OCI-LY3 (cell line): Measurements from ENCODE around the gene CNTROB.

ENCODE experiments used
- H2AFZ ChIP-seq: fragments of 200-600, 300-600 bp; shearing (Covaris generic); 2 replicates; pipeline ENCODE4 v1.6.0; 2014; ENCODE audit warnings: antibody characterized with exemption, low read depth, low read length
- H3K27ac ChIP-seq: fragments of 200-600, 300-600 bp; sonication (generic); 2 replicates; pipeline ENCODE4 v1.5.1; 2014; ENCODE audit warnings: mild to moderate bottlenecking, low read length, moderate library complexity, mixed read lengths
- H3K27me3 ChIP-seq: fragments of 200-600, 300-600 bp; sonication (generic); 2 replicates; pipeline ENCODE4 v1.6.1; 2014; ENCODE audit warnings: low read depth, low read length, mixed read lengths
- H3K36me3 ChIP-seq: fragments of 200-600, 300-600 bp; sonication (generic); replicated peaks from 2 replicates; pipeline ENCODE3; 2014; ENCODE audit warnings: low read depth, low read length, mixed read lengths
- H3K4me1 ChIP-seq: fragments of 300-600, 200-600 bp; sonication (generic); 2 replicates; pipeline ENCODE4 v1.6.1; 2014; ENCODE audit warnings: low read length, mixed read lengths
- H3K4me2 ChIP-seq: fragments of 200-600, 300-600 bp; sonication (generic); 2 replicates; pipeline ENCODE4 v1.6.1; 2014; ENCODE audit warnings: low read length, mixed read lengths
- H3K4me3 ChIP-seq: fragments of 300-600, 200-600 bp; sonication (generic); 2 replicates; pipeline ENCODE4 v1.5.1; 2014; ENCODE audit warnings: antibody characterized with exemption, mild to moderate bottlenecking, low read length, moderate library complexity
- H3K79me2 ChIP-seq: fragments of 300-600, 200-600 bp; shearing (Covaris generic); 2 replicates; pipeline ENCODE4 v1.6.1; 2014; ENCODE audit warnings: mild to moderate bottlenecking, low read length, mixed read lengths
- H3K9ac ChIP-seq: fragments of 300-600, 200-600 bp; shearing (Covaris generic); 2 replicates; pipeline ENCODE4 v1.6.0; 2014; ENCODE audit warnings: mild to moderate bottlenecking, low read length, moderate library complexity
- H3K9me3 ChIP-seq: fragments of 200-600, 300-600 bp; shearing (Covaris generic); 2 replicates; pipeline ENCODE4 v1.6.1; 2014; ENCODE audit warnings: low read length, mixed read lengths; ENCODE audit not compliant: insufficient read depth
- H4K20me1 ChIP-seq: fragments of 200-600, 300-600 bp; sonication (generic); 2 replicates; pipeline ENCODE4 v1.6.1; 2016; ENCODE audit warnings: low read length, mixed read lengths; ENCODE audit not compliant: insufficient read depth
- EZH2phosphoT487 ChIP-seq: fragments of 200-600 bp; shearing (Covaris generic); IDR thresholded peaks from 2 replicates; pipeline ENCODE4 v1.6.1; 2018; ENCODE audit warnings: antibody characterized with exemption, mixed run types, low read depth
- TF ChIP-seq, protein P1 (sequence below): fragments of 200-600, 300-600 bp; sonication (generic); IDR thresholded peaks from 2 replicates; pipeline ENCODE4 v1.5.1; 2014; ENCODE audit warnings: antibody characterized with exemption, low read length, low read depth

The CNTROB gene

DNA sequence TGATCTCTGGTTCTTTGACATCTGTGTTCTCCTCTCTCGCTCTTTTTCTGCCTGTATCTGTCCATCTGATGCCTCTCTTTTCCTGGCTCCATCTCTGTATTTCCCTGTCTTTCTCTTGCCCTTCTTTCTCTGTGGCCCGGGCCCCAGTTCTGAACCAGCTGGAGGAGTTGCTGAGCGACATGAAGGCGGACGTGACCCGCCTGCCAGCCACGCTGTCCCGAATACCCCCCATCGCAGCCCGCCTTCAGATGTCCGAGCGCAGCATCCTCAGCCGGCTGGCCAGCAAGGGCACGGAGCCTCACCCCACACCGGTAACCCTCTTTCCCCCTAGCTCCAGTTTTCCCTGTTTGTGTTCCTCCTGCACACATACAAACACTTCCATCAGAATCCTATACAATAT, 21.7 kb upstream of the CNTROB start:
- H3K4me2 ChIP-seq = no peak overlapping the region
- no peak overlapping the region for H3K4me3 ChIP-seq
- no peaks in the 10 kb centered on the region for H3K79me2 ChIP-seq
- H3K27ac ChIP-seq = no peak overlapping the region
- TF ChIP-seq, protein P1, sequence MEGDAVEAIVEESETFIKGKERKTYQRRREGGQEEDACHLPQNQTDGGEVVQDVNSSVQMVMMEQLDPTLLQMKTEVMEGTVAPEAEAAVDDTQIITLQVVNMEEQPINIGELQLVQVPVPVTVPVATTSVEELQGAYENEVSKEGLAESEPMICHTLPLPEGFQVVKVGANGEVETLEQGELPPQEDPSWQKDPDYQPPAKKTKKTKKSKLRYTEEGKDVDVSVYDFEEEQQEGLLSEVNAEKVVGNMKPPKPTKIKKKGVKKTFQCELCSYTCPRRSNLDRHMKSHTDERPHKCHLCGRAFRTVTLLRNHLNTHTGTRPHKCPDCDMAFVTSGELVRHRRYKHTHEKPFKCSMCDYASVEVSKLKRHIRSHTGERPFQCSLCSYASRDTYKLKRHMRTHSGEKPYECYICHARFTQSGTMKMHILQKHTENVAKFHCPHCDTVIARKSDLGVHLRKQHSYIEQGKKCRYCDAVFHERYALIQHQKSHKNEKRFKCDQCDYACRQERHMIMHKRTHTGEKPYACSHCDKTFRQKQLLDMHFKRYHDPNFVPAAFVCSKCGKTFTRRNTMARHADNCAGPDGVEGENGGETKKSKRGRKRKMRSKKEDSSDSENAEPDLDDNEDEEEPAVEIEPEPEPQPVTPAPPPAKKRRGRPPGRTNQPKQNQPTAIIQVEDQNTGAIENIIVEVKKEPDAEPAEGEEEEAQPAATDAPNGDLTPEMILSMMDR = no peak
- TF ChIP-seq EZH2phosphoT487 = no peak
- no peaks in the 10 kb centered on the region for H3K27me3 ChIP-seq
- H3K9me3 ChIP-seq = no peaks in the 10 kb centered on the region
- H3K36me3 ChIP-seq = peaks cover 2% of the 10 kb centered on the region
- no peak overlapping the region for H2AFZ ChIP-seq
- peaks cover 7% of the 10 kb centered on the region; the same call in 1 of the 2 replicates for H3K4me1 ChIP-seq
- no peaks in the 10 kb centered on the region for H4K20me1 ChIP-seq
- no peak overlapping the region for H3K9ac ChIP-seq

DNA sequence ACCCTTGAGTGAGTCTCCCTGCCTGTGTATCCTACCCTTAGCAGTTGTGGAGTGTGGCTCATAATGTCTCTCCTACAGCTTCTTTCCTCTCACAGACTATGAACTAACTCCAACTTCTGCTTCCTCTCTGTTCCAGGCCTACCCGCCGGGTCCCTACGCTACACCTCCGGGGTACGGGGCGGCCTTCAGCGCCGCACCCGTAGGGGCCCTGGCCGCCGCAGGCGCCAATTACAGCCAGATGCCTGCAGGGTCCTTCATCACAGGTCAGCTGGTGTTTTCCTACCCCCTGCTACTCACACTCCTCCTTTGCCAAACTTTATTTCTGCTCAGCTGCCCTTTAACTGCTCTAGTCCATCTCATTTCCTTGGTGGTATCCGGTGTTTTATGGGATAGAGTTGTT, 21.3 kb upstream of the CNTROB start:
- Histone ChIP-seq H3K4me3 (no peak overlapping the region), H3K27ac (no peak overlapping the region), H3K4me2 (no peak overlapping the region), H2AFZ (no peak overlapping the region), H3K36me3 (peaks cover 2% of the 10 kb centered on the region), H3K9ac (no peak overlapping the region), H4K20me1 (no peaks in the 10 kb centered on the region), H3K27me3 (no peaks in the 10 kb centered on the region), H3K4me1 (peaks cover 7% of the 10 kb centered on the region; the same call in 1 of the 2 replicates), H3K9me3 (no peaks in the 10 kb centered on the region), H3K79me2 (no peaks in the 10 kb centered on the region)
- TF ChIP-seq, protein P1 = no peak
- no peak for TF ChIP-seq EZH2phosphoT487

DNA sequence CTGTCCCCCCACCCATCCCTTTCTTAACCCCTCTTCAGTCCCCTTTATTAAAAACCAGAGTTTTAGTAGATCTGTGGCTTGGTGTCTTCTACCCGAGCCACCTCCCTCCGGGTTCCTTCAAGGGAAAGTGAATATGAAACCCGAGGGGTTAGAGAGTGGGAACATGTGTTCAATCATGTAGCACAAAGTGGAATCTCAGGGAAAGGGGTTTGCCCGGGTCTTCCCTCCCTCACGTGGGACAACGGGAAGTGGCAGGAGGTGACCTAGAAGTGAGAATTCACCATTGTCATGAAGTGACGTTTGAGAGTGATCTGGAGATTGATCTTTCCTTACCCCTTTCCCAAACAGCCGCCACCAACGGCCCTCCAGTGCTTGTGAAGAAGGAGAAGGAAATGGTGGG, 20.9 kb upstream of the CNTROB start:
- H2AFZ ChIP-seq = no peak overlapping the region
- H3K4me1 ChIP-seq = peaks cover 8% of the 10 kb centered on the region; the same call in 1 of the 2 replicates
- no peak overlapping the region for H3K4me3 ChIP-seq
- no peaks in the 10 kb centered on the region for H3K79me2 ChIP-seq
- no peak for TF ChIP-seq EZH2phosphoT487
- TF ChIP-seq, protein P1 = no peak
- no peak overlapping the region for H3K4me2 ChIP-seq
- no peak overlapping the region for H3K9ac ChIP-seq
- H3K9me3 ChIP-seq = no peaks in the 10 kb centered on the region
- no peaks in the 10 kb centered on the region for H4K20me1 ChIP-seq
- peaks cover 2% of the 10 kb centered on the region for H3K36me3 ChIP-seq
- no peaks in the 10 kb centered on the region for H3K27me3 ChIP-seq
- no peak overlapping the region for H3K27ac ChIP-seq

DNA sequence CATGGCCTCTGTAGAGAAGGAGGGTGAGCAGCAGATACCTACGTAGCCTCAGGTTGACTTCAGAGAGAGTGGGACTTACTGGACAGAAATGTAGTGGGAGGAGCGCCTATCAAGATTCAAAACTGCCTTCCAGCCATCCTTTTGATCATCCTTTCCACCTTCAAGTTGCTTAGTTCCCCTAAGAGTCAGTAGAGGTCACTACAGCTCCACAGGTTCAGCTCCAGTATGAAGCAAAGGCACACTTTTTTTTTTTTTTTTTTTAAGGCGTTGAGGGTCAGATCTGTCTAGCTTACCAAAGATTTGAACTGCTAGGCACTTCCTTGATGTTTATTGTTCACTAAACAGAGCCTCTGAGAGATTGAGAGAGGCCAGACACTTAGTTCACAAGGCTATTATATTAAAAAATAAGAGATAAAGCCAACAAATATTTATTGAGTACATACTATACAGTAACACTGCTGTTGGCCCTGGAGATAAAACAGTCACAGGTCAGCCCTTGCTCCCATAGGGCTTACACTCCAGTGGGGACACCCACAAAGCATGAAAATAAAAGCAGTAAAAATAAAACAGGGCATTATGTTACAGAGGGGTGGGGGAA, 19.0 kb upstream of the CNTROB start:
- Histone ChIP-seq H3K9ac (no peak overlapping the region), H3K79me2 (no peaks in the 10 kb centered on the region), H2AFZ (no peak overlapping the region), H3K27me3 (no peaks in the 10 kb centered on the region), H3K4me3 (no peak overlapping the region), H3K4me2 (no peak overlapping the region), H3K9me3 (no peaks in the 10 kb centered on the region), H3K36me3 (peaks cover 2% of the 10 kb centered on the region), H3K4me1 (peaks cover 9% of the 10 kb centered on the region; the same call in 1 of the 2 replicates), H4K20me1 (no peaks in the 10 kb centered on the region), H3K27ac (no peak overlapping the region)
- no peak for TF ChIP-seq EZH2phosphoT487
- TF ChIP-seq, protein P1 = peak; percentile 59
